Kidney epithelial cell (primary cell): ENCODE results near the gene RUBCNL. TPM values are rescaled to one million over a fixed set of nuclear protein-coding genes. Genes with fewer than 3 reads are reported as not detected.

Experiments used
- DNase-seq: peaks from one replicate; pipeline ENCODE4 v3.0.0-alpha.2; 2010; ENCODE audit warnings: low read depth
- H3K27me3 ChIP-seq: 2 replicates; pipeline ENCODE4 v1.6.0; 2011; ENCODE audit warnings: low read length; ENCODE audit not compliant: control insufficient read depth, insufficient read depth
- H3K36me3 ChIP-seq: 2 replicates; pipeline ENCODE4 v1.5.1; 2011; ENCODE audit warnings: low read length; ENCODE audit not compliant: control insufficient read depth, insufficient read depth
- H3K4me3 ChIP-seq: 2 replicates; pipeline ENCODE4 v1.5.1; 2011; ENCODE audit warnings: low read depth, mild to moderate bottlenecking, control low read depth, low read length
- total RNA-seq: library from RNA; depleted of rRNA; stranded (reverse); fragments of >200 nt; gene quantifications from 2 replicates; pipeline ENCODE4 v1.2.3, GENCODE V29; 2015
- TF ChIP-seq, protein P1 (sequence below): IDR thresholded peaks from 2 replicates; pipeline ENCODE4 v1.5.1; 2011; ENCODE audit warnings: mild to moderate bottlenecking, moderate library complexity, low read length, control low read depth, inconsistent platforms; ENCODE audit not compliant: insufficient read depth, poor library complexity, severe bottlenecking

The RUBCNL gene
- total RNA-seq, 1 donor from 2014 or later = 1.8 TPM

DNA sequence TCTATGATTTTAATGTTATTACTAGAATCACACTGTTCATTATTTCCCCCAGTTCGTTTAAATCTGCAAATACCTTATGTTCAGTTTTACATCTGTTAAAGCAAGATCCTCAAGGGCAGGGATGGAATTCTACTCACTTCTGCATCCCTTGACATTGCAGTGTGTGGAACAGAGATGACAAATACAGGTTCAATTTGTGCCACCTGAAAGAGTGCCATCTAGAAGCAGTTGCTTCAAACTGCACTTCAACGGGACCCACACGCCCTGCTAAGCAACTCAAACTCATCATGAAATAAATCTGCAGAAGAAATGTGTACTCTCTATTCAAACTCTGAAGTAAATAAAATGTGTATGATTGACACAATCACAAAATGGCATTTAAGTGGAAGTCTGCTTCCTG, 44.5 kb downstream of the RUBCNL start:
- no peaks in the 10 kb centered on the region for H3K27me3 ChIP-seq
- H3K4me3 ChIP-seq = no peak overlapping the region
- no peak for DNase-seq
- no peaks in the 10 kb centered on the region for H3K36me3 ChIP-seq
- TF ChIP-seq, protein P1, sequence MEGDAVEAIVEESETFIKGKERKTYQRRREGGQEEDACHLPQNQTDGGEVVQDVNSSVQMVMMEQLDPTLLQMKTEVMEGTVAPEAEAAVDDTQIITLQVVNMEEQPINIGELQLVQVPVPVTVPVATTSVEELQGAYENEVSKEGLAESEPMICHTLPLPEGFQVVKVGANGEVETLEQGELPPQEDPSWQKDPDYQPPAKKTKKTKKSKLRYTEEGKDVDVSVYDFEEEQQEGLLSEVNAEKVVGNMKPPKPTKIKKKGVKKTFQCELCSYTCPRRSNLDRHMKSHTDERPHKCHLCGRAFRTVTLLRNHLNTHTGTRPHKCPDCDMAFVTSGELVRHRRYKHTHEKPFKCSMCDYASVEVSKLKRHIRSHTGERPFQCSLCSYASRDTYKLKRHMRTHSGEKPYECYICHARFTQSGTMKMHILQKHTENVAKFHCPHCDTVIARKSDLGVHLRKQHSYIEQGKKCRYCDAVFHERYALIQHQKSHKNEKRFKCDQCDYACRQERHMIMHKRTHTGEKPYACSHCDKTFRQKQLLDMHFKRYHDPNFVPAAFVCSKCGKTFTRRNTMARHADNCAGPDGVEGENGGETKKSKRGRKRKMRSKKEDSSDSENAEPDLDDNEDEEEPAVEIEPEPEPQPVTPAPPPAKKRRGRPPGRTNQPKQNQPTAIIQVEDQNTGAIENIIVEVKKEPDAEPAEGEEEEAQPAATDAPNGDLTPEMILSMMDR = no peak

DNA sequence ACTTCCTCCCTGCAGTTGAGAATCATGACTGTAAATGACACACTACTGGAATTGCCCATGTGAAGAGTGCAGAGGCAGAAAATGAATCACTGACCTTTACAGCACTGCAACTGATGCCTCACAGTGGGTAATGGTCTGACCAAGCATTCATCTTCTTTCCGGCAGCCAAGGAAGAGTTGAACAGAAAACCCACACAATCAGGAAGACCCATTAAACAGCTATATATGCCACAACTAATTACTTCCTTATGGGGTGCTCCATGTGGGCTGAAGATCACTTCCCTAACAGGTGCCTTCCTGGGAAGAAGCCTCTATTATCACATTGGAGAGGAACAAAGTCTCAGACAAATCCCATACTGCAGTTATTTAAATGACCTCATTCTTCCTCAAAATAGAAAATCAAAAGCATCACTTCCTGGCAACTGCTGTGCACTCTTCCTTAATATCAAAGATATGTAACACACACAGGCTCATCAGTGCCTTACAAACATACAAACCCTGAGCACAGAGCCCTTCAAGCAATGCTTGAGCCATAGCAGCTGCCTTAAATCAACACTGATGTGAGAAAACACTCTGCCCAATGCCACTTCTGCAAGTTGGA, 45.8 kb downstream of the RUBCNL start:
- Histone ChIP-seq H3K27me3 (no peaks in the 10 kb centered on the region), H3K36me3 (no peaks in the 10 kb centered on the region), H3K4me3 (no peak overlapping the region)
- TF ChIP-seq, protein P1 = no peak
- DNase-seq = peak; percentile 79

DNA sequence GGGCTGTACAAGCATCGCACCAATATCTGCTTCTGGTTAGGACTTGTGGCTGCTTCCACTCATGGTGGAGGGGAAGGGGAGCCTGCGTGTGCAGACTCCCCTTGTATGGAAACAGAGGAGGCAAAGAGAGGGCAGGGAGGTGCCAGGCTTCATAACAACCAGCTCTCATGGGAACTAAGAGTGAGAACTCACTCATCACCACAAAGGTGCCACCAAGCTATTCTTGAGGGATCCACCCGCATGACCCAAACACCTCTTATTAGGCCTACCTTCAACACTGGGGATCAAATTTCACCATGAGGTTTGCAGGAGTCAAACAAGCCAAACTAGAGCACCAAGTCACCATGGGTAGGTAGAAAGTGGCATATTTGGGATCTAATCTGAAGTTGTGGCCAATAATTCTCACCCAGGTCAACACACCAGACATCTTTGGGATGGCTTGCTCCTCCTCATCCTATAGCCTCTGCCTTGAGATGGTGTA, 46.4 kb downstream of the RUBCNL start:
- no peak for DNase-seq
- Histone ChIP-seq H3K27me3 (no peaks in the 10 kb centered on the region), H3K36me3 (no peaks in the 10 kb centered on the region), H3K4me3 (no peak overlapping the region)
- TF ChIP-seq, protein P1 = no peak

DNA sequence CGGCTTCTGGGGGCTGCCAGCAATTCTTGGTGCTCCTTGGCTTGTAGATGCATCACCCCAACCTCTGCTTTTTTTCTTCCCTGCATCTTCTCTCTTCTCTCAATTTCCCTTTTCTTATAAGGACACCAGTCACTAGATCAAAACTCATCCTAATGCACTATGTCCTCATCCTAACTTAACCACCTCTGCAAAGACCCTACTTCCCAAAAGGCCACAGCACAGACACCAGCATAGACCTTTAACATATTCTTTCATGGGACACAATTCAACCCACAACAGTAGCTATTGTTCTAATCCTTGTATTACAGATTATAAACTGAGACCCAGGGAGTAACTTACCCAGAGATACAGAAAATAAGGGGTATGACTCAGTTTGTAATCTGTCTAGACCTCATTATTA, 47.0 kb downstream of the RUBCNL start:
- H3K4me3 ChIP-seq = no peak overlapping the region
- TF ChIP-seq, protein P1 = no peak
- H3K36me3 ChIP-seq = no peaks in the 10 kb centered on the region
- no peaks in the 10 kb centered on the region for H3K27me3 ChIP-seq
- DNase-seq = no peak

DNA sequence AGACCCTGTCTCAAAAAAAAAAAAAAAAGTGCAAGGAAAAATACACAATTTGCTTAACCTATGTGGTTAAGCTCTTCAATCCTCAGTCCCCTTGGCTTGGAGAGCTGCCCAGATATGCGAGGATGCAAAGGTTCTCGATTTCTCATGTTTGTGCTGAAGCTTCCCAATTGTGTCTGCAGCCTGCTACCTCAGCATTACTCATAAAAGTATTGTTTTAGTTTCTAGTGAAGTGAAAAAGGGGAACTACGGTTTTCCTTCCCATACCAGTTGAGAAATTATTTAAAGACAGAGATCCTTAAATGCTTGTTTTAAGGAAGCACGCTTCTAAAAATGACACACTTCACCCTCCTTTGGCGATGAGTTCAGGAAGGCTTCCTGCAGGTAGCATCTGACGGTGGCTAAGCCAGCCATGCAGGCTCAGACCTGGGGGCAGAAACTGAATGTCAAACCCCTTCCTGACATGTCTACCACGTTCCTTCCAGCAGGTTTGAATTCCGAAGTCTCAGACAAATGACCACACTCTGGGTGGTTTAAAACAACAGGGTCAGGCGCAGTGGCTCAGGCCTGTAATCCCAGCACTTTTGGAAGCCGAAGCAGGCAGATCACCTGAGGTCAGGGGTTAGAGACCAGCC, 47.9 kb downstream of the RUBCNL start:
- DNase-seq = peak; percentile 88
- TF ChIP-seq, protein P1 = no peak

More for the DNA sequence above, 47.9 kb downstream of the RUBCNL start:
- H3K27me3 ChIP-seq = no peaks in the 10 kb centered on the region
- no peak overlapping the region for H3K4me3 ChIP-seq
- H3K36me3 ChIP-seq = no peaks in the 10 kb centered on the region
